ENCODE measurements around the gene TGFBR3L.
A peak's percentile ranks its signal among the peaks of the same experiment; 100 is the strongest.
"Not testable (repeated sequence)": the region's sequence is repeated elsewhere in the genome, so short reads cannot be mapped to it uniquely, and the experiment has no call there.

TGFBR3L gene

DNA sequence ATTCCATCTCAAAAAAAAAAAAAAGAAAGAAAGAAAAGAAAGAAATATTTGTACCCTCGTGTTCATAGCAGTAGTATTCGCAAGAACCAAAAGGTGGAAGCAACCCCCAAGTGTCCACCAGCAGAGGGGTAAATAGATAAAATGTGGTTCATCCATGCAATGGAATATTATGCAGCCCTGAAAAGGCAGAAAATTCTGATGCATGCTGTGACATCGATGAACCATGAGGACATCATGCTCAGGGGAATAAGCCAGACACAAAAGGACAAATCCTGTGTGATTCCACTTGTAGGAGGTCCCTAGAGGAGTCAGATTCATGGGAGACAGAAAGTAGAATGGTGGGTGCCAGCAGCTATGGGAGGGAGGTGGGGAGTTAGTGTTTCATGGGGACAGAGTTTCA is 32.7 kb upstream of the TGFBR3L start:
- no peak for DNase-seq

DNA sequence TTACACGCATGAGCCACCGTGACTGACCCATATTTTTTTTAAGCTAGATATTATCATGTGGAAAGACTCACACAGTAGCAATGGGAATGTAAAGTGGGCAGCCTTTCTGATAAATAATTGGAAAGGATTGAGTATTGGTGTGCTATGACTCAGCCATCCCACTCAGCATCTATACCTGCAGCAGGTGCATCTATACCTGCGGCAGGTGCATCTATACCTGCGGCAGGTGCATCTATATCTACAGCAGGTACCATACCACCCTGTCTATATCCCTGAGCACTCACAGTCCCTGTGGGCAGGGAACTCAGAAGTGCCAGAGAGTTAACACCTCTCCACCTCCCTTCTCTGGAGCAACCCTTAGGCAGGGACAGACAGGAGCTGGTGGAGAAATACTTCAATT is 31.5 kb upstream of the TGFBR3L start:
- DNase-seq: no peak

DNA sequence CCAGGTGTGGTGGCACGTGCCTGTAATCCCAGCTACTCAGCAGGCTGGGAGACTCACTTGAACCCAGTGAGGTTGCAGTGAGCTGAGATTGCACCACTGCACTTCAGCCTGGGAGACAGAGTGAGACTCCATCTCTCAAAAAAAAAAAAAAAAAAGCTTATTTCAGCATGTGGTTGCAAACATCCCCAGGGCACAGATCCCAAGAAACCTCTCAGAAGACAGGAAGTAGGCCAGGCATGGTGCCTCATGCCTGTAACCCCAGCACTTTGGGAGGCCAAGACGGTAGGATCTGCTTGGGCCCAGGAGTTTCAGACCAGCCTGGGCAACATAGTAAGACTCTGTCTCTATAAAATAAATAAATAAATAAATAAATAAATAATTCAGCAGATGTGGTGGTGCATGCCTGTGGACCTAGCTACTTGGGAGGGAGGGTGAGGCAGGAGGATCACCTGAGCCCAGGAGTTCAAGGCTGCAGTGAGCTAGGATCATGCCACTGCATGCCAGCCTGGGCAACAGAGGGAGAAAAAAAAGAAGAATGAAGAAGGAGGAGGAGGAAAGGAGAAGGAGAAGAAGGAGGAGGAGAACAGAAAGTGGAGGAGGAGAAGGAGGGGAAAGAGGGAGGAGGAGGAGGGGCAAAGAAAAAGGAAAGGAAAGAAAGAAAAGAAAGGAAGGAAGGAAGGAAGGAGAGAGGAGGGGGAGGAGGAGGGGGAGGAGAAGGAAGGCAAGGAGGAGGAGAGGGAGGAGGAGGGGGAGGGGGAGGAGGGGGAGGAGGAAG is 30.6 kb upstream of the TGFBR3L start:
- no peak for DNase-seq

DNA sequence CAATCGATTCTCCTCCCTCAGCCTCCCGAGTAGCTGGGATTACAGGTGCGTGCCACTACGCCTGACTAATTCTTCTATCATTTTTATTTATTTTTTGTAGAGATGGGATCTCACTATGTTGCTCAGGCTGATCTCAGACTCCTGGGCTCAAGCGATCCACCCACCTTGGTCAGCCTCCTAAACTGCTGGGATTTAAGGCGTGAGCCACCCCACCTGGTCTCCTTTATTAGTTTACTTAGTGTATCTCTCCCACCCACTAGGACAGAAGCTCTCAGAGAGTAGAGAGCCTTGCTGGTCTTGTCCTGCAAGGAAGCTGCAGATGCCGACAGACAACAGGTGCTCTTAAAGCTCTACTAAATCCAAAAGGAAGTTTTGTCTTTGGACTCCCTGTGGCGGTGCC is 28.8 kb upstream of the TGFBR3L start:
- no peak for DNase-seq

DNA sequence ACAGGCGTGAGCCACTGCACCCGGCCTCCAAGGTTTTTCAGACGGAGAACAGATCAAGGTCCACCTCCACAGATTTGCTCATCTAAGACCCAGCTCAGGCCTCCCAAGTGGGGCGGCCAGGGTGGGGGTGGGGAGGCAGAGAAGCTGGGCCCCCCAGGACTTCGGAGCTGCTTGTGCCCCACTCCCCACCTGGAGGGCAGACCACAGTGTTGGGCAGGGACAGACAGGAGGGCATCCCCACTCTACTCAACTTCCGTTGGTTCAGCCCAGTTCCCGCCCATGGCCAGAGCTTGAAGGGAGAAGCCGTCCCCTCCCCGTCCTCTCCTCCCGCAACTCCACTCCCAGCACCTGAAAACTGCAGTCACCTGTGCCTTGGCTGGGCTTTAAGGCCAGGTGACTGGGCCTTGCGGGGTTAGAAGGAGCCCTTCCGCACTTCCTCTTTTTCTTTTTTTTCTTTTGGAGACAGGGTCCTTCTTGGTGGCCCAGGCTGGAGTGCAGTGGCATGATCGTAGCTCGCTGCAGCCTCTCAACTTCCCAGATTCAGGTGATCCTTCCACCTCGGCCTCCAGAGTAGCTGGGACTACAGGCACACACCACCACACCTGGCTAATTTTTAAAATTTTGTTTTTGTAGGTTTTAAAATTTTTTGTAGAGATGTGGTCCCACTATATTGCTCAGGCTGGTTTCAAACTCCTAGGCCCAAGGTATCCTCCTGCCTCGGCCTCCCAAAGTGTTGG is 27.1 kb upstream of the TGFBR3L start:
- no peak for DNase-seq

DNA sequence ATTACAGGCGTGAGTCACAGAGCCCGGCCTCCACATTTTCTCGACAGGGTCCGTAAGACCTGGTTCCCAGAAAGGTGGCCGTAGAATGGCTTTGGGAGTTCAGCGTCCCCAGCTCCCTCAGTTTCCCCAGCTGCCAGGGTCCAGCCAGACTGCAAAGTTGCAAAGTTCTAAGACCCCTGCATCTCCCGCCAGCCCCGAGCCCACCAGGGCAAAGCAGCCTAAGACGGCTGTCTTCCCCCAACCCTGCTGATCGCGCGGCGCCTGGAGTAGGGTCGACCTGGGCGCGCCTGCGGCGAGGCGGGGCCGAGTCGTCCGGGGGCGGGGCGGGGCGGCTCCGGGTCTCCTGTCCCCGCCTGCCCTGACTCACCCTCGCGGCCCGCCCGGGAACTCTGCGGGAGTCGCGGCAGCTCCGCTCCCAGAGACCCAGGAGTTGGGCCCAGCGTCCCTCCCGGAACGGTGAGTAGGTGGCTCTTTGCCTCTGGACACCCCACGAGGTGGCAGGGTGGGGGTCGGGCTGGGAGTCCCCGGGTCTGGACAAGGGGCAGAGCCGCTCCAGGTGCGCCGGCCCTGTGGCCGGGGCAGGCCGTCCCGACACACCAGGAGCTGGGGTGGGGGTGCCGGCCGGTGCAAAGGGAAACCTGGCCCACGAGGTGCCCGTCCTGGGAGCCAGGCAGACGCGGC is 26.3 kb upstream of the TGFBR3L start, which contains the start of gene LRRC8E:
Gene LRRC8E (plus strand): TSS at position 366 of the 681 bp plus-strand sequence. CDS start 7,094 bp downstream, outside the sequence.
- DNase-seq: no peak

DNA sequence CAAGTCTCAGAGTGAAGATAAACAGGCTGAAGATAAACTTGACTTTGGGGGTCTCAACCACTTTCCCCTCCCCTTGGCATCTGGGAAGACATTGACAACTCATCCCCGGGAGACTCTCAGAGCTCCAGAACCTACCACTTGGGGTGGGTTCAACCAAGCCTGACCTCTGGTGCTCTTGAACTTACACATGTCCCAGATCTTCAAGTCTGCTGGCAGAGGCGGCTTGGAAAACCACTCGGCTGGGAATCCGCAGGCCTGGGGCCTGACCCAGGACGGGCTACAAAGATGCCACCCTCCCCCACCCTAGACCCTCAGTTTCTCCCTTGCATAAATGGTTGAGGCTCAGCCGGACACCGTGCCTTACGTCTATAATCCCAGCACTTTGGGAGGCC is 25.8 kb upstream of the TGFBR3L start:
- no peak for DNase-seq

DNA sequence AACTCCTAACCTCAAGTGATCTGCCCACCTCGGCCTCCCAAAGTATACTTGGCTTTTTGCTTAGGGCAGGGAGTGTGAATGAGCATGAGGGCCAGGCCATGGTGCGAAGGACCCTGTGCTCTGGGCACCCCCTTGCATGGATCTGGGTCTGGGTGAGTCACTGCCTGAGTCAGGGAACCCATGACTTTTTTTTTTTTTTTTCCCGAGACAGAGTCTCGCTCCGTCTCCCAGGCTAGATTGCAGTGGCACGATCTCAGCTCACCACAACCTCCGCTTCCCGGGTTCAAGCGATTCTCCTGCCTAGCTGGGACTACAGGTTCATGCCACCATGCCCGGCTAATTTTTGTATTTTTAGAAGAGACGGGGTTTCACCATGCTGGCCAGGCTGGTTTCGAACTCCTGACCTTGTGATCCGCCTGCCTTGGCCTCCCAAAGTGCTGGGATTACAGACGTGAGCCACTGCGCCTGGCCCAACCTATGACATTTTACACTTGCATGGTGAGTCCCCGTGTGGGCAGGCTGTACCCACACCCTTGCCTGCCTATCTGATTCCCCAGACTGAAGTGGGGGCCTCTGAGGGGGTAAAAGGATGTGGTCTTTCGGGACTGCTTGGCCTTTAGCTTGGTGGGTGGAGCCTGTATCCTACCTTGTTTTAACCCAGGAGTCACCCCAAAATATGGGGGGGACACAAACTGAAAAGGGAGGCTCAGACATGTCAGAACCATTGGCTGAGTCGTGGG is 21.1 kb upstream of the TGFBR3L start:
- not testable (repeated sequence) for DNase-seq

DNA sequence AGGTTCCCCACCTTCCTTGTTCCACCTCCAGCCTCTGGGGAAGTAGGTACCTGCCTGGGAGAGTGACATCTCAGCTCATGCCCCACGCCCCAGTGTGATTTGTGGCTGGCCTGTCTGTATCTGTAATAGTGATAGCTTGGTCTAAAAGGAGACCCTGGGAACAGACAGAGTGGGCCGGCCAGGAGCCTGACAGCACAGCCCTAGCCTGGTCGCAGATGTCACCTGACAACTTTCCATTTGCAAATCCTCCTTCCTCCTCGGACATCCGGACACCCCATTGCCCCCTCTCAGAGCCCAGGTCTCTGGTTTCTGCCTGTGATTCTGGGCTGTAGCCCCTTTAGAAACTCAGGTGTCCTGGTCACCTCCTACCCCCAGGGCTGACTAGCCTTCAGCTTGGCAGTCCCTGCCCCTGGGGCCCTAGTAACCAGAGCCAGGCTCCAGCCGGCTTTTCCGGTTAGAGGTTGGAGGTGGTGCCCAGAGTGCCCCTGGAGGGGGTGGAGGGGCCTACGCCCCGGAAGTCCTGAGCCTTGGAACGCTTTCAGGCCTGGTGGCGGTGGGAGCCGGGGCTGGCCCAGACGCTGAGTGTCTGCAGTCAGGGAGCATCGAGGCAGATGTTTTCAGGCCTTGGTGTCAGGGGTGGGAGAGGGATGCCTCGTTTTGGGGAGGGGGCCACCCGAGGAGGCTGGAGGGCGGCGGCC is 19.9 kb upstream of the TGFBR3L start:
- no peak for DNase-seq

DNA sequence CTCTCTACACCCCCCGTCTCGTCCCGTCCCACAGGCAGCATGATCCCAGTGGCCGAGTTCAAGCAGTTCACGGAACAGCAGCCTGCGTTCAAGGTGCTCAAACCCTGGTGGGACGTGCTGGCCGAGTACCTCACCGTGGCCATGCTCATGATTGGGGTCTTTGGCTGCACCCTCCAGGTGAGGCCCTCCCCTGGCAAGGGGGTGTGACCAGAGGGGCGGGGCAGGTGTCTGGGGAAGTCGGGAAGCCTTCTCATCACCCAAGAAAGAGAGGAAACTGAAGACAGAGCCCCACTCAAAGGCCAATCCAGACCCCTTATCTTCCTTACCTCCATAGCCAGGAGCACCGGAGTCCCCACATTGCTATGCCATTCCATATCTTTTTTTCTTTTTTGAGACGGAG is 19.1 kb upstream of the TGFBR3L start:
- DNase-seq: no peak

DNA sequence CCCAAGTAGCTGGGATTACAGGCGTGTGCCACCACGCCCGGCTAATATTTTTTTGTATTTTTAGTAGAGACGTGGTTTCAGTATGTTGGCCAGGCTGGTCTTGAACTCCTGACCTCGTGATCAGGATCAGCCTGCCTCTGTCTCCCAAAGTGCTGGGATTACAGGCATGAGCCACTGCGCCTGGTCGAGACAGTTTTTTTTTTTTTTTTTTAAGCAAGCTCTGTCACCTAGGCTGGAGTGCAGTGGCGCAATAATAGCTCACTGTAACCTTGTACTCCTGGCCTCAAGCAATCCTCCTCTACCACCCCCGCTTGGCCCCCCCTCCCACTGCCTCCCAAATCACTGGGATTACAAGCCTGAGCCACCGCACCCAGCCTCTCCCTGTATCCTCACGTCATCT is 17.3 kb upstream of the TGFBR3L start:
- no peak for DNase-seq

DNA sequence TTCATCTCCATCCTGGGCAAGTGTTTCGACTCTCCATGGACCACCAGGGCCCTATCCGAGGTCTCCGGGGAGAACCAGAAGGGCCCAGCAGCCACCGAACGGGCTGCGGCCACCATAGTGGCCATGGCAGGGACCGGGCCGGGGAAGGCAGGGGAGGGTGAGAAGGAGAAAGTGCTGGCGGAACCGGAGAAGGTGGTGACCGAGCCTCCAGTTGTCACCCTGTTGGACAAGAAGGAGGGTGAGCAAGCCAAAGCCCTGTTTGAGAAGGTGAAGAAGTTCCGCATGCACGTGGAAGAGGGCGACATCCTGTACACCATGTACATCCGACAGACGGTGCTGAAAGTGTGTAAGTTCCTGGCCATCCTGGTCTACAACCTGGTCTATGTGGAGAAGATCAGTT is 15.7 kb upstream of the TGFBR3L start:
- no peak for DNase-seq

DNA sequence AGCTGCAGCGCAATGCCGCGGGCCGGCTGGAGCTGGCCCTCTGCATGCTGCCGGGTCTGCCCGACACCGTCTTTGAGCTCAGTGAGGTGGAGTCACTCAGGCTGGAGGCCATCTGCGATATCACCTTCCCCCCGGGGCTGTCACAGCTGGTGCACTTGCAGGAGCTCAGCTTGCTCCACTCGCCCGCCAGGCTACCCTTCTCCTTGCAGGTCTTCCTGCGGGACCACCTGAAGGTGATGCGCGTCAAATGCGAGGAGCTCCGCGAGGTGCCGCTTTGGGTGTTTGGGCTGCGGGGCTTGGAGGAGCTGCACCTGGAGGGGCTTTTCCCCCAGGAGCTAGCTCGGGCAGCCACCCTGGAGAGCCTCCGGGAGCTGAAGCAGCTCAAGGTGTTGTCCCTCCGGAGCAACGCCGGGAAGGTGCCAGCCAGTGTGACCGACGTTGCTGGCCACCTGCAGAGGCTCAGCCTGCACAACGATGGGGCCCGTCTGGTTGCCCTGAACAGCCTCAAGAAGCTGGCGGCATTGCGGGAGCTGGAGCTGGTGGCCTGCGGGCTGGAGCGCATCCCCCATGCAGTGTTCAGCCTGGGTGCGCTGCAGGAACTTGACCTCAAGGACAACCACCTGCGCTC is 14.8 kb upstream of the TGFBR3L start:
- no peak for DNase-seq

DNA sequence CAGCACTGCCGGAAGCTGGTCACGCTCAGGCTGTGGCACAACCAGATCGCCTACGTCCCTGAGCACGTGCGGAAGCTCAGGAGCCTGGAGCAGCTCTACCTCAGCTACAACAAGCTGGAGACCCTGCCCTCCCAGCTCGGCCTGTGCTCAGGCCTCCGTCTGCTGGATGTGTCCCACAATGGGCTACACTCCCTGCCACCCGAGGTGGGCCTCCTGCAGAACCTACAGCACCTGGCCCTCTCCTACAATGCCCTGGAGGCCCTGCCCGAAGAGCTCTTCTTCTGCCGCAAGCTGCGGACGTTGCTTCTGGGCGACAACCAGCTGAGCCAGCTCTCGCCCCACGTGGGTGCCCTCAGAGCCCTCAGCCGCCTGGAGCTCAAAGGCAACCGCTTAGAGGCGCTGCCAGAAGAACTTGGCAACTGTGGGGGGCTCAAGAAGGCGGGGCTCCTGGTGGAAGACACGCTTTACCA is 14.2 kb upstream of the TGFBR3L start:
- no peak for DNase-seq

DNA sequence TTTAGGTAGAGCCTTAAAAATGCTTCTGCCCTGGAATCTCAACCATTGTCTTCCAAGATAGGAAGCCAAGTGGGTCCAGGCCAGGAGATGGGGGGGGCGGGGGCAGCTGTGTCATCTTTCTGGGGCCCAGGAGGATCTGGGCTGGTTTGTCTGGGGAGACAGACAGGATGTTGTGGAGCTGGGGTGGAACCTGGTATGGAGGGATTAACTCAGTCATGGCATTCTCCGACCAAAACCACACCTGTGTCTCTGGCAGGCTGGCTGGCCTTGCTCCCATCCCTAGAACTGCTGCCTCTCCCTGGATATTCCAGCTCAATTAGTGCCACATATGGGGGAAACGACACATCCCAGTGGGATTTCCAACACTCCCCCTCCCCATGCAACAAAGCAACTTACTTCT is 13.7 kb upstream of the TGFBR3L start:
- no peak for DNase-seq

DNA sequence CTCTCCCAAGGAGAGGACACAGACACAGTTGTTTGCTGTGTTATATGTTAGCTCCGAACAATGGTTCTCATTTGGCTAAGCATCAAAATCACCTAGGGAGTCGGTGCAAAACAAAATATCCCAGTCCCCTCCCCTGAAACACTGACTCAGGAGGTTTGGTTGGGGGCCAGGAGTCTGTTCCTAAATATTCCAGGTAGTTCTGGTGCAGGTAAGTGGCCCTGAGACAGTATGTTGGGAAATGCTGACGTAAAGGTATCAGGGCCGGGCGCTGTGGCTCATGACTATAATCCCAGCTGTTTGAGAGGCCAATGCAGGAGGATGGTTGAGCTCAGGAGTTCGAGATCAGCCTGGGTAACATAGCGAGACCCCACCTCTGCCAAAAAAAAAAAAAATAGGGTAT is 13.3 kb upstream of the TGFBR3L start:
- DNase-seq: no peak

DNA sequence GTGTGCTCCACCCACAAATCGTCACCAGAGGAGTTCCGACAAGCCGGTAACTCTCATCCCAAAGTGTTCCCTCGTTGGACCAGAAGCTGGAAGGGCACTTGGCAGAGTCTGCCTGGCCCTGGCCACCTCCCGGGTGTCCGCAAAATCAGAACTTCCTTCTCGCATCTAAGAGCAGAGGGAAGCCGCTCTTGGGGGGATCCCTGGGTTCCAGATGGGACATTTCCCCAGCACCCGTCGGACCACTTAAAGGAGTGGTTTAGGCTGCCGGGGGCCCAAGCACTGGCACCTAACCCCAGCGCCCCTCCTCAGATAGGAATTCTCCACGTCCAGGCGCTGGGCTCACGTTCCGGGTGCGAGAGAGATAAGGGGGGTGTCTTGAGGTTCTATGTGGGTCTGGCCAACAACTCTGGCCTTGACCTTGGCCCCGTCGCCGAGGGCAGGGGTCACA is 11.8 kb upstream of the TGFBR3L start:
- DNase-seq: no peak

DNA sequence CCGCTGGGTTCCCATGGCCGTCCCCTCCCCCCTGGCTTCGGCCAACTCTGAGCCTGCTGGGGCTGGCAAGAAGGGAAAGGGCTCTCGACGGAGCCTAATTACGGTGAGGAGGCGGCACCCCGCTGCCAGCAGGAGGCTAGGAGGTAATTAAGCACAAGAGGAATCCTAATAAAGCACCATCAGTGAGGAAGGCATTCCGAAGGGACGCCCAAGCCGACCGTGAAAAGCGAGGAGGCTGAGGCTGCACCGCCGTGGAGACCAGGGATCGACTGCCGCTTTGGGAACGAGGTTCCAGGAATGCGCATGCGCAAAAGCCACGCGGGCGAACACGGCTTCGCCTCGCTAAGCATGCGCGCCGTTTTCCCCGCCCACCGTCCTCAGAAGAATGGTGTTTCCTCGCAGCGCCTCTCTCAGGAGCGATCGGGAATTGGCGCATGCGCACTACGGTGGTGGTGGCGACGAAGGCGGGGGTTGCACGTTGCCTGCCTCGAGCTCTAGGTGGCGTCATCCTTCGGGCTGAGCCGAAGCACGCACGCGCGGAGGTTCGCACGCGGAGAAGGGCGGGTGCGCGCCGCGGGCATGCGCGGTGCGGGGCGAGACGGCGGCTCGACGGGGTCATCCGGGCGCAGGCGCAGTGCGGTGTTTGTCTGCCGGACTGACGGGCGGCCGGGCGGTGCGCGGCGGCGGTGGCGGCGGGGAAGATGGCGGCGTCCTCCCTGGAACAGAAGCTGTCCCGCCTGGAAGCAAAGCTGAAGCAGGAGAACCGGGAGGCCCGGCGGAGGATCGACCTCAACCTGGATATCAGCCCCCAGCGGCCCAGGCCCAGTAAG is 11.2 kb upstream of the TGFBR3L start, which contains the start of gene MAP2K7:
Gene MAP2K7 (plus strand): TSS at position 634 of the 830 bp plus-strand sequence. CDS start 68 bp downstream, at position 702.
- DNase-seq: peak; percentile 94

DNA sequence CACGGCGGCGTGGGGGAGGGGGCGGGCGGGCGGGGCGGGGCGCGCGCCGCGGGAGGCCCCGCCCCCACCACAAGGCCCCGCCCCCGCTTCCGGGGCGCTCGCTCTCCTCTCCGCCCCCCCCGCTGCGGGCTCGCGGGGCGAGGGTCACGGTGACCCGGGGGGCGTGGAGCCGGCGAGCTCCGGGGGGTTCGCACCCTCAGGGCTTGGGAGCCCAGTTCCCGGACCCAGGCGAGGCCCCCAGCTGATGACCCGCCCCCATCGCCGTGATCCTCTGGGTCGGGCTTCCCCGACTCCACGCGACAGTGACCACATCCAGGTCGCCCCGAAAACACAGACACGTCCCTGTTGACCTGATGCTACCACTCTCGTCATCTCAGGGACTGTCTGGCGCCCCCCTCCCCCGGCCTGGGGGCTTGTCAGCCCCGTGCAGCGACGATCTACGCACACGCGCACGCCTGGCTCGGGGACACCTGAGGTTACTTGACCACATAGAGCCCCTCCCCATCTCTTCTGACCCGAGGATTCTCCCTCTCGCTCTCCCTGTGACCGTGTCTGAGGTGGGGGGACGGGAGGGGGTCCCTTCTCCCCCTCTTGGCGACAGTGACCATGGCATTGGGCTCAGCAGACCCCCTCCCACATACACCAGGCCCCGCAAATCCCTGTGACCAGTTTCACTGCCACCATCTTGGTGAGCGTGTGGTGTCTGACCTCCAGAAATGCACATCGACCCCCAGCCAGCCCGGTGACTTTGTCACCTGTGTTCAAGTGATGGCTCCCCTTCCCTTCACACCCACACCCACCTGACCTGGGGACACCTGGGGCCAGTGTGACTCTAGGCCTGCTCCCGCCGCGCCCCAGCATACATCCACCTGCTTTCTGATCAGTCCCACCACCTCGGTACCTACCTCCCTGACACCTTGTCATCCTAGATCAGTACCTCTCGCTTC is 10.3 kb upstream of the TGFBR3L start:
- DNase-seq: no peak
